Measurements from ENCODE around the gene ULK2.
A peak's percentile ranks its signal among the peaks of the same experiment; 100 is the strongest.
"Not testable (repeated sequence)": the region's sequence is repeated elsewhere in the genome, so short reads cannot be mapped to it uniquely, and the experiment has no call there.

Gene ULK2

GRCh38 chr17:19873346-19873745, 5.6 kb upstream of the ULK2 start:
- Histone ChIP-seq H3K4me3 (ENCODE audit: insufficient read depth, low read length, poor library complexity, severe bottlenecking) (no peak overlapping the region), H4K20me1 (ENCODE audit: low read depth, low read length) (no peaks in the 10 kb centered on the region), H2AFZ (ENCODE audit: low read depth, low read length, severe bottlenecking) (no peak overlapping the region), H3K79me2 (ENCODE audit: insufficient read depth, low read length) (no peaks in the 10 kb centered on the region), H3K36me3 (ENCODE audit: low read length) (no peaks in the 10 kb centered on the region), H3K9ac (ENCODE audit: low read length) (no peak overlapping the region), H3K4me2 (ENCODE audit: low read depth, low read length, poor library complexity, severe bottlenecking) (no peak overlapping the region), H3F3A (ENCODE audit: insufficient read depth) (no peaks in the 10 kb centered on the region), H3K27me3 (ENCODE audit: low read length) (no peaks in the 10 kb centered on the region), H3K27ac (ENCODE audit: low read depth, low read length) (no peak overlapping the region), H3K9me3 (ENCODE audit: insufficient read depth, low read length) (no peaks in the 10 kb centered on the region), H3K9me2 (replicated peaks; ENCODE audit: insufficient read depth, low read length) (no peaks in the 10 kb centered on the region)
- TF ChIP-seq, protein P1, sequence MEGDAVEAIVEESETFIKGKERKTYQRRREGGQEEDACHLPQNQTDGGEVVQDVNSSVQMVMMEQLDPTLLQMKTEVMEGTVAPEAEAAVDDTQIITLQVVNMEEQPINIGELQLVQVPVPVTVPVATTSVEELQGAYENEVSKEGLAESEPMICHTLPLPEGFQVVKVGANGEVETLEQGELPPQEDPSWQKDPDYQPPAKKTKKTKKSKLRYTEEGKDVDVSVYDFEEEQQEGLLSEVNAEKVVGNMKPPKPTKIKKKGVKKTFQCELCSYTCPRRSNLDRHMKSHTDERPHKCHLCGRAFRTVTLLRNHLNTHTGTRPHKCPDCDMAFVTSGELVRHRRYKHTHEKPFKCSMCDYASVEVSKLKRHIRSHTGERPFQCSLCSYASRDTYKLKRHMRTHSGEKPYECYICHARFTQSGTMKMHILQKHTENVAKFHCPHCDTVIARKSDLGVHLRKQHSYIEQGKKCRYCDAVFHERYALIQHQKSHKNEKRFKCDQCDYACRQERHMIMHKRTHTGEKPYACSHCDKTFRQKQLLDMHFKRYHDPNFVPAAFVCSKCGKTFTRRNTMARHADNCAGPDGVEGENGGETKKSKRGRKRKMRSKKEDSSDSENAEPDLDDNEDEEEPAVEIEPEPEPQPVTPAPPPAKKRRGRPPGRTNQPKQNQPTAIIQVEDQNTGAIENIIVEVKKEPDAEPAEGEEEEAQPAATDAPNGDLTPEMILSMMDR (IDR thresholded peaks at IDR 0.05; ENCODE audit: insufficient read depth, low read length, poor library complexity, severe bottlenecking), result no peak
- no peak for TF ChIP-seq EZH2phosphoT487 (conservative IDR thresholded peaks at IDR 0.05; ENCODE audit: low read length)

GRCh38 chr17:19868079-19868395, 301 bp upstream of the ULK2 start:
- Histone ChIP-seq H3F3A (ENCODE audit: insufficient read depth) (no peaks in the 10 kb centered on the region), H2AFZ (ENCODE audit: low read depth, low read length, severe bottlenecking) (no peak overlapping the region), H3K9me3 (ENCODE audit: insufficient read depth, low read length) (no peaks in the 10 kb centered on the region), H3K9me2 (replicated peaks; ENCODE audit: insufficient read depth, low read length) (no peaks in the 10 kb centered on the region), H3K27ac (ENCODE audit: low read depth, low read length) (no peak overlapping the region), H3K4me2 (ENCODE audit: low read depth, low read length, poor library complexity, severe bottlenecking) (no peak overlapping the region), H3K9ac (ENCODE audit: low read length) (no peak overlapping the region), H3K79me2 (ENCODE audit: insufficient read depth, low read length) (no peaks in the 10 kb centered on the region), H3K4me3 (ENCODE audit: insufficient read depth, low read length, poor library complexity, severe bottlenecking) (no peak overlapping the region), H3K36me3 (ENCODE audit: low read length) (no peaks in the 10 kb centered on the region), H3K27me3 (ENCODE audit: low read length) (no peaks in the 10 kb centered on the region), H4K20me1 (ENCODE audit: low read depth, low read length) (no peaks in the 10 kb centered on the region)
- no peak for TF ChIP-seq EZH2phosphoT487 (conservative IDR thresholded peaks at IDR 0.05; ENCODE audit: low read length)

DNA sequence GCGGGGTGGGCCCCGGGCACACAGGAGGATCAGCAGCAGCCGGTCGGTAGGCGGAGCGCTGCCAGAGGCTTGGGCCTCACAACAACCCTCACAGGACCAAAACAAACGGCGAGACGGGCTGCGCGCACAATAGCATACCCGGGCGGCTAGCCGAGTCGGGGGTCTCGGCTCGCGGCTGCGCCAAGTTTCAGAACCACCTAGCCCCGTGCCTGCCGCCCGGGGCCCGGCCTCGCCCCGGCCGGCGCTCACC, 732 bp downstream of the ULK2 start:
- no peaks in the 10 kb centered on the region for H3F3A ChIP-seq (ENCODE audit: insufficient read depth)
- no peaks in the 10 kb centered on the region for H4K20me1 ChIP-seq (ENCODE audit: low read depth, low read length)
- no peaks in the 10 kb centered on the region for H3K9me2 ChIP-seq (replicated peaks; ENCODE audit: insufficient read depth, low read length)
- H3K4me3 ChIP-seq (ENCODE audit: insufficient read depth, low read length, poor library complexity, severe bottlenecking), result peak overlapping the region; percentile 37
- no peaks in the 10 kb centered on the region for H3K9me3 ChIP-seq (ENCODE audit: insufficient read depth, low read length)
- no peak overlapping the region for H3K27ac ChIP-seq (ENCODE audit: low read depth, low read length)
- no peak overlapping the region for H2AFZ ChIP-seq (ENCODE audit: low read depth, low read length, severe bottlenecking)
- no peak for TF ChIP-seq EZH2phosphoT487 (conservative IDR thresholded peaks at IDR 0.05; ENCODE audit: low read length)
- TF ChIP-seq, protein P1 (IDR thresholded peaks at IDR 0.05; ENCODE audit: insufficient read depth, low read length, poor library complexity, severe bottlenecking), result no peak
- H3K9ac ChIP-seq (ENCODE audit: low read length), result peak overlapping the region; percentile 28; the same call in 1 of the 2 replicates
- no peaks in the 10 kb centered on the region for H3K36me3 ChIP-seq (ENCODE audit: low read length)
- no peaks in the 10 kb centered on the region for H3K79me2 ChIP-seq (ENCODE audit: insufficient read depth, low read length)
- H3K27me3 ChIP-seq (ENCODE audit: low read length), result no peaks in the 10 kb centered on the region
- H3K4me2 ChIP-seq (ENCODE audit: low read depth, low read length, poor library complexity, severe bottlenecking), result peak overlapping the region; percentile 47

GRCh38 chr17:19865021-19865420, 2.7 kb downstream of the ULK2 start:
- no peak overlapping the region for H3K4me2 ChIP-seq (ENCODE audit: low read depth, low read length, poor library complexity, severe bottlenecking)
- H3K9me2 ChIP-seq (replicated peaks; ENCODE audit: insufficient read depth, low read length), result no peaks in the 10 kb centered on the region
- no peaks in the 10 kb centered on the region for H3K27me3 ChIP-seq (ENCODE audit: low read length)
- no peak overlapping the region for H3K9ac ChIP-seq (ENCODE audit: low read length)
- no peaks in the 10 kb centered on the region for H4K20me1 ChIP-seq (ENCODE audit: low read depth, low read length)
- H3K79me2 ChIP-seq (ENCODE audit: insufficient read depth, low read length), result no peaks in the 10 kb centered on the region
- no peak overlapping the region for H3K4me3 ChIP-seq (ENCODE audit: insufficient read depth, low read length, poor library complexity, severe bottlenecking)
- H3K9me3 ChIP-seq (ENCODE audit: insufficient read depth, low read length), result no peaks in the 10 kb centered on the region
- H2AFZ ChIP-seq (ENCODE audit: low read depth, low read length, severe bottlenecking), result no peak overlapping the region
- TF ChIP-seq EZH2phosphoT487 (conservative IDR thresholded peaks at IDR 0.05; ENCODE audit: low read length), result no peak
- no peaks in the 10 kb centered on the region for H3F3A ChIP-seq (ENCODE audit: insufficient read depth)
- no peak overlapping the region for H3K27ac ChIP-seq (ENCODE audit: low read depth, low read length)
- H3K36me3 ChIP-seq (ENCODE audit: low read length), result no peaks in the 10 kb centered on the region

DNA sequence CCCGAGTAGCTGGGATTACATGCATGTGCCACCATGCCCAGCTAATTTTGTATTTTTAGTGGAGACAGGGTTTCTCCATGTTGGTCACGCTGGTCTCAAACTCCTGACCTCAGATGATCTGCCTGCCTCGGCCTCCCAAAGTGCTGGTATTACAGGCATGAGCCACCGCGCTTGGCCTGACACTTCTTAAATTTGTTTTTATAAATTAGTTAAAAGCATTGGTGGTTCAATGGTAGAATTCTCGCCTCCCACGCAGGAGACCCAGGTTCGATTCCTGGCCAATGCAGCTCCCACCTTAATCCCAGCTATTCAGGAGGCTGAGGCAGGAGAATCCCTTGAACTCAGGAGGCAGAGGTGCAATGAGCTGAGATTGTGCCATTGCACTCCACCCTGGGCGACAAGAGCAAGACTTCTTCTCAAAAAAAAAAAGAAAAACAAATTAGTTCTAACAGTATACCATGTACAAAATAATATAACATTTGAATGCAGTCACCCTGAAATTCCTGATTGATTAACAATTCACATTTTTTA, 7.0 kb downstream of the ULK2 start:
- H3K79me2 ChIP-seq (ENCODE audit: insufficient read depth, low read length), result not testable (repeated sequence)

More for the DNA sequence above, 7.0 kb downstream of the ULK2 start:
- H3K9me3 ChIP-seq (ENCODE audit: insufficient read depth, low read length); H3K27ac ChIP-seq (ENCODE audit: low read depth, low read length); H4K20me1 ChIP-seq (ENCODE audit: low read depth, low read length); H3K27me3 ChIP-seq (ENCODE audit: low read length); H3K36me3 ChIP-seq (ENCODE audit: low read length); H3F3A ChIP-seq (ENCODE audit: insufficient read depth); H3K9me2 ChIP-seq (replicated peaks; ENCODE audit: insufficient read depth, low read length); H3K9ac ChIP-seq (ENCODE audit: low read length); H3K4me2 ChIP-seq (ENCODE audit: low read depth, low read length, poor library complexity, severe bottlenecking); H2AFZ ChIP-seq (ENCODE audit: low read depth, low read length, severe bottlenecking); H3K4me3 ChIP-seq (ENCODE audit: insufficient read depth, low read length, poor library complexity, severe bottlenecking): not testable (repeated sequence)

Measured in SU-DHL-6 (cell line).